ENCODE data around the gene BCL6B. TPM values are rescaled to one million over a fixed set of nuclear protein-coding genes. Genes with fewer than 3 reads are reported as not detected.
A peak's percentile ranks its signal among the peaks of the same experiment; 100 is the strongest.

Gene BCL6B
- total and polyA plus RNA-seq, 10 of the 15 experiments (the other 5 are each of a cell fraction or from before 2014, with no cell fraction given), result 0.06 to 0.85 (median 0.11) TPM; not detected in 1

GRCh38 chr17:7021993-7022778 is 664 bp upstream of the BCL6B start:
- CTCF ChIA-PET, result interaction anchor here (0.5 to 8.8 kb wide), 27 partner anchors 9 to 549 kb away, joined by 3 to 167 read pairs (median 5); partner anchors contain the start of genes RNASEK, SLC16A11 and SLC16A13
- POLR2A ChIA-PET, result interaction anchor here (0.9 to 5.4 kb wide), 6 partner anchors 9 to 230 kb away, joined by 3 to 39 read pairs (median 4); partner anchors contain the start of genes ELP5, RNASEK and SLC16A13
- H4K20me1 ChIP-seq (ENCODE audit: control insufficient read depth, insufficient read depth), result no peaks in the 10 kb centered on the region
- WGBS (ENCODE audit: insufficient coverage, insufficient replicate concordance, low lambda C conversion rate, missing lambda C conversion rate), result 5% methylated on average over 46 of the region's 53 CpGs
- in situ Hi-C loops (cut with MboI), result no loop called here
- peak overlapping the region; percentile 17; the same call in 1 of the 2 replicates for H3K9ac ChIP-seq (ENCODE audit: control insufficient read depth, insufficient read depth, low read length)
- H3K27ac ChIP-seq (ENCODE audit: control insufficient read depth, insufficient read depth), result peak overlapping the region; percentile 18; the same call in 1 of the 2 replicates
- ATAC-seq, result peak; percentile 86
- no peaks in the 10 kb centered on the region for H3K27me3 ChIP-seq (replicated peaks in 1 of 2; ENCODE audit: control insufficient read depth in 2 of 2, insufficient read depth in 2 of 2, low read length in 1 of 2)
- SMC1A ChIA-PET (ENCODE audit: uncharacterized antibody, unreplicated experiment), result interaction anchor here (0.8 to 2.8 kb wide), 16 partner anchors 11 to 362 kb away, joined by 3 to 22 read pairs (median 6); partner anchors contain the start of genes RNASEK and SLC16A13
- FAIRE-seq, result peak; percentile 96
- peak overlapping the region; percentile 40; the same call in 1 of the 2 replicates for H3K4me3 ChIP-seq
- H3K4me2 ChIP-seq (ENCODE audit: control insufficient read depth, insufficient read depth), result peak overlapping the region; percentile 58
- peaks cover 0 to under 1% of the 10 kb centered on the region in 2 experiments; a peak in 1 of 4 replicates for H3K36me3 ChIP-seq (ENCODE audit: control insufficient read depth in 2 of 2, insufficient read depth in 2 of 2, low read length in 1 of 2)
- intact Hi-C loops (cut with micrococcal nuclease; ENCODE audit: unreplicated experiment), result loop anchor here (1.0 kb wide), 1 partner anchor 109 kb away; no protein-coding TSS in a partner anchor
- no TSS peak for BruUV-seq (replicated peaks)
- no peak for DNase-seq (ENCODE audit: low read depth, low spot score)
- peak overlapping the region; percentile 92 for H2AFZ ChIP-seq (ENCODE audit: control insufficient read depth, low read depth, low read length)
- no peaks in the 10 kb centered on the region for H3K9me3 ChIP-seq (replicated peaks; ENCODE audit: control insufficient read depth, insufficient read depth, low read length)
- RAD21 ChIA-PET (ENCODE audit: unreplicated experiment), result interaction anchor here (0.8 to 4.0 kb wide), 12 partner anchors 10 to 179 kb away, joined by 3 to 39 read pairs (median 10); partner anchors contain the start of genes RNASEK, SLC16A11 and SLC16A13
- peaks cover 25% of the 10 kb centered on the region for H3K4me1 ChIP-seq (ENCODE audit: control insufficient read depth, insufficient read depth, low read length)
- no peaks in the 10 kb centered on the region for H3K79me2 ChIP-seq (ENCODE audit: control insufficient read depth, insufficient read depth, low read length)
- TF ChIP-seq ZBTB4 (CRISPR knock-in tag; IDR thresholded peaks at IDR 0.05) (no peak), RB1 (IDR thresholded peaks at IDR 0.05; ENCODE audit: borderline replicate concordance) (peak; percentile 89; the same call in 1 of the 2 replicates), IKZF2 (IDR thresholded peaks at IDR 0.05) (peak in 1 of 2 experiments; percentile 42; a peak in 1 of 4 replicates), NFYA (IDR thresholded peaks at IDR 0.05; ENCODE audit: borderline replicate concordance, low read depth, low read length) (no peak), SPI1 (IDR thresholded peaks at IDR 0.05; ENCODE audit: borderline replicate concordance, insufficient read depth, low read depth, low read length) (no peak), ZBED1 (IDR thresholded peaks at IDR 0.05; ENCODE audit: borderline replicate concordance) (no peak), RELB (IDR thresholded peaks at IDR 0.05; ENCODE audit: low read depth) (peak; percentile 65; the same call in 1 of the 2 replicates), POLR2A (IDR thresholded peaks at IDR 0.05; ENCODE audit: low read depth, low read length) (peak; percentile 31; the same call in 1 of the 2 replicates), MAX (IDR thresholded peaks at IDR 0.05; ENCODE audit: low read depth, low read length) (peak; percentile 43; the same call in 1 of the 2 replicates), NBN (IDR thresholded peaks at IDR 0.05) (peak; percentile 81; the same call in 1 of the 2 replicates), MEF2B (IDR thresholded peaks at IDR 0.05; ENCODE audit: partially characterized antibody, poor library complexity, severe bottlenecking) (peak; percentile 26), GABPA (IDR thresholded peaks at IDR 0.05; ENCODE audit: low read depth) (peak; percentile 89), BCL3 (IDR thresholded peaks at IDR 0.05; ENCODE audit: borderline replicate concordance, insufficient read depth, low read depth, low read length, poor library complexity, severe bottlenecking) (peak; percentile 28), PML (IDR thresholded peaks at IDR 0.05; ENCODE audit: low read length) (peak; percentile 31; the same call in 1 of the 2 replicates), CHD1 (IDR thresholded peaks at IDR 0.05; ENCODE audit: low read depth, low read length) (no peak), SIN3A (IDR thresholded peaks at IDR 0.05; ENCODE audit: low read depth, low read length) (no peak)

All from GM12878 (cell line).